GM21825 (cell line): ENCODE data around the gene MRPL50.

Experiments used
- ATAC-seq: cut with Tn5 transposase; IDR thresholded peaks from one replicate; pipeline ENCODE4 v1.9.1; 2021; ENCODE audit warnings: mild to moderate bottlenecking, moderate library complexity; ENCODE audit not compliant: unreplicated experiment

MRPL50 gene

DNA sequence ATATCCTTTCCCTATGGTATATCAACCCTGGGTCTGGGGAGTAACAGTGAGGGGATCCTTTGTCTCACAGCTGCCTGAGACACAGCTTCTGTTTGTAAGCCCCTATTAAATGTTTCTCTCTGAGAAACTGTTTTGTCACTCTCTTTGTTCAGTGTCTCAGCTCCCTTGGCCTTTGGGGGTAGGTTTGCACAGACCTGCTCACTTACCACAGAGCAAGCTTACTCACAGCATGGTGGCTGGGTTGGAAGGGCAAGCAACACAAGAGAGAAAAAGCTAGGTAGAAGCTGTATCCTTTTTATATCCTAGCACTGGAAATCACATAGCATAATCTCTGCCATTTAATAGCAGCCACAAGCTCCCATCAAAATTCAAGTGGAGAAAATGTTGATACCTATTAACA is 18.1 kb downstream of the MRPL50 start:
- no peak for ATAC-seq

DNA sequence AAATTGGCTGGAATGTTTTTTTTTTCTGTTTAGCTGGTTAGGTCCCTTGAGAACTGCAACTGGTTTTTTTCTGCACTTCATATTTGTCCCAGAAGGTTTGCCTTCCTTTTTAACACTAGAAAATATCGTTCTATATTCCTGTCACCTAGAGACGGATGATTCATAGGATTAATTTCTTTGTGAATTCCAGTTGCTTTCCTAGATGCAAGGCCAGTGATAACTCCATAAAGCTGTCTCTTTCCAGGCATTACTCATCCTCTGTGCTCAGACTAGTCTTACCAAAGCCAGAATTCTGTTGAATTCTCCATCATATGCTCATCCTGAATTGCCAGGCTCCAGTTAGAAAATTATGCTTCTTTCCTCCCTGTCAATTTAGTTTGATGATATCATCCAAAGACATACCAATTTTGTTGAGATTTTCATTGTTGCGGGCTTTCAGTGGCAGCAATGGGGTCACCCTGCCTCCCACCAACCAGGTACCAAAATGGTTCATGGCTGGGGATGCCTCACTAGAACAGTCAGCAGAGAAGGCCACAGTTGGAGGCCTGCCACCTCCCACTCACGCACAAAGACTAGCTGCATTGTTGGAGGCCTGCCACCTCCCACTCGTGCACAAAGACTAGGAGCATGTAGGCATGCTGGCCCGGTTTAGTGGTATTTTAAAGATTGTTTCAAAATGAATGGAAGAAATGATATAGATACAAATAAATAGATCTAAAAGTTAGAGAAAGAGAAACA is 22.1 kb downstream of the MRPL50 start:
- no peak for ATAC-seq

DNA sequence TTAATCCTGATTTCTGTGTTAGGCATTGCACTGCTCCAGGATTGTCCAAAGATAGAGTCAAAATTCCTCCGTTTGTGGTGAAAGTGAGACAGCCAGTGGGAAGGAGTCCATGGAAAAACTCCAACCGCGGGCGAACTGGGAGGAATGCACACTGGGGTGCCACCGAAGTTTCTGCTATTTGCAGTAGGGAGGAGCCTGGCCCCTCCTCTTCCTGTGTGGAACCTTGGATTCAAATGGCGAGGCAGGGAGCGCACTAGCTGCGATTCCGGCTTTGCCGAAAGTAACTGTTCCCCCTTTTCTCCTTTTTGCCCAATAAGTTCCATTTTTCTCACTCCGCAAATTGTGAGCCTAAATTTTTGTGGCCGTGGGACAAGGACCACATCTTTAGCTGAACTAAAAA is 22.9 kb downstream of the MRPL50 start:
- ATAC-seq = no peak

DNA sequence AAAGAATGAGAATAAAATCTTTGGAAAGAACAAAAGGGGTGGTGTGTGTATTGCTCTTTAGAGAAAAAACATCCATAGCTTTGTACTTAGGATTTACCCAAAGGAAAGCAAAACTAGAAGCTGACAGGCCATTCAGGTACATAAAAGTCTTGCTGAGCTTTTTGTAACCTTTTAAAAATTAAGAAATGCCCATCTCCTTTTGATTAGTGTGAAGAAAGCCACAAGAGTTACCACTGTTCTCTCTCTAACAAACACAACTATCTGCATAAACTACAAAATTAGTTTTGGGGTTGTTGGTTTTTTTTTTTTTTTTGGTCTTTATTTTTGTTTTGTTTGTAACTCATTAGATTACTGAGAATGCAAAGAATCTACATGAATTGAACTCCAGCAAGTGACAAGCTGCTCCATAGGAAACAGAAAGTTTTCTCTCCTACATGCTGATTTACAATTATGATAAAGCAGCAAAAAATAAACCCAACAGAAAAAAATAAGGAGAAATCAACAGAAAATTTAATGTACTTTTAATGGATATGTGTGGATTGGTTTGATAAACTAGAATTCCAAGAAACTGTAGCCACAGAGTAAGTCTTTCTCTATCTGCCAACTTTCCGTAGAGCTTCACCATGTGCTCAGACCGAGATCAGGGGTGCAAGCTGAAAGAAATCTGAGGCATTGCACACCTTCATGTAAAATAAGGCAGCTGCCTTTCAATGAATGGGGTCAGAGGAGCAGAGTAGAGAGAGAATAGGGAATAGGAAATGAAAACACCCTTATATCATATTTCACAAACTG is 25.9 kb downstream of the MRPL50 start:
- ATAC-seq = no peak

DNA sequence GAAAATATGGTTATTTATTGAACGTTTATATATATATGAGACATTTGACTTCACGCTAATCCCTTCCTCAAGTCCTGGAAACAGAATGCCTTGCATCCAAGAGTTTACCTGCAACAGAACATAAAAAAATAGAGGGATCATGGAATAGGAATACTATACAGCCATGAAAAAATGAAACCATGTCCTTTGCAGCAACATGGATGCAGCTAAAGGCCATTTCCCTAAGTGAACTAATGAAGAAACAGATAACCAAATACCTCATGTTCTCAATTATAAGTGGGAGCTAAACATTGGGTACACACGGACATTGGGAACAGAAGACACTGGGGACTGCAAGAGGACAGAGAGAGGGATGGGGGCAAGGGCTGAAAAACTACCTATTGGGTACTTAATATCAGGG is 26.6 kb downstream of the MRPL50 start:
- ATAC-seq = no peak

DNA sequence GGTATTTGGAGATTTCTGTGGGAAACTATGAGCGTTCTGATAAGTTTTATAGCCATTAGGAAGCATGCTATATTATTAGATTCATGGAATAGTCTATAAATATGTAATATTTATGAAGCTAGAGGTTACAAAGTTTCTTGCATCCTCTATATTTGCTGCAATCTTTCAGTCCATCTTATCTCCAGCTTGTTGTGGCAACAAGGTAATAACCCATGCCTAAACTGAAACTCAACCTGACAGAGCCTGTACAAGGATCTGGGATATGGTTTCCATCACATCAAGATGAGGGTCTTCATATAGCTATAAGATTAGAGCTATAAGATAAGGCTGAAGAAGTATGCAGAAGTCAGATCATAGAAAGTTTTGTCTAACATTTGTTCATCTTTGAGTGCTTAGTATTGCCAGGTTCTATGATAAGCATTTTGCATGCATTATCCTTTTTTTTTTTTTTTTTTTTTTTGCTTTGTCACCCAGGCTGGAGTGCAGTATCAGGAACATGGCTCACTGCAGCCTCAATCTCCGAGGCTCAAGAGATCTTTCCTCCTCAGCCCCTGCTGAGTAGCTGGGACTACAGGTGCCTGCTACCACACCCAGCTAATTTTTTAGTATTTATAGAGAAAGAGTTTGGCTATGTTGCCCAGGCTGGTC is 28.4 kb downstream of the MRPL50 start:
- ATAC-seq = no peak

DNA sequence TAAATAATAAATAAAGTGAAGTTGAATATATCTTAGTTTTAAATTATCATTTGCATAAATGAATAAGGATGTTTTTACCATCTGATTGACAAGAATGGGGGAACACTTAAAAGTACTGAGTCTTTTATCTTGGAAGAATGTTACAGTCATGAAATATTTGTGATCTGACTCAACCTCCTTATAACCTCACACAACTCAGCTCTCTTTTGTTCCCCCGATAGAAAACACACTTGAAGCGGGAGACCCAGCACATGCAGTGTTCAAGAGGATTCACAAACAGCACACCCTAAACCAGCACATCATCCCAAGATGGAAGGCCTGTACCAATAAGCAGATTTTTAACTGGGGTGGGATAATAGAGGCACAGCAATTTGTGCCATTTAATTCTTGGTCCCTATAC is 29.1 kb downstream of the MRPL50 start:
- ATAC-seq = no peak

DNA sequence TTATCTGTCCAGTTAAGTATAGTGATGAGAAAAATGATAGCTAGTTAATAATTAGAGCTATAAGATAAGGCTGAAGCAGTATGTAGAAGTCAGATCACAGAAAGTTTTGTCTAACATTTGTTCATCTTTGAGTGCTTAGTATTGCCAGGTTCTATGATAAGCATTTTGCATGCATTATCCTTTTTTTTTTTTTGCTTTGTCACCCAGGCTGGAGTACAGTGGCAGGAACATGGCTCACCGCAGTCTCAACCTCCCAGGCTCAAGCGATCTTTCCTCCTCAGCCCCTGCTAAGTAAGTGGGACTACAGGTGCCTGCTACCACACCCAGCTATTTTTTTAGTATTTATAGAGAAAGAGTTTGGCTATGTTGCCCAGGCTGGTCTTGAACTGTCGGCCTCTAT is 31.1 kb downstream of the MRPL50 start:
- ATAC-seq = no peak

DNA sequence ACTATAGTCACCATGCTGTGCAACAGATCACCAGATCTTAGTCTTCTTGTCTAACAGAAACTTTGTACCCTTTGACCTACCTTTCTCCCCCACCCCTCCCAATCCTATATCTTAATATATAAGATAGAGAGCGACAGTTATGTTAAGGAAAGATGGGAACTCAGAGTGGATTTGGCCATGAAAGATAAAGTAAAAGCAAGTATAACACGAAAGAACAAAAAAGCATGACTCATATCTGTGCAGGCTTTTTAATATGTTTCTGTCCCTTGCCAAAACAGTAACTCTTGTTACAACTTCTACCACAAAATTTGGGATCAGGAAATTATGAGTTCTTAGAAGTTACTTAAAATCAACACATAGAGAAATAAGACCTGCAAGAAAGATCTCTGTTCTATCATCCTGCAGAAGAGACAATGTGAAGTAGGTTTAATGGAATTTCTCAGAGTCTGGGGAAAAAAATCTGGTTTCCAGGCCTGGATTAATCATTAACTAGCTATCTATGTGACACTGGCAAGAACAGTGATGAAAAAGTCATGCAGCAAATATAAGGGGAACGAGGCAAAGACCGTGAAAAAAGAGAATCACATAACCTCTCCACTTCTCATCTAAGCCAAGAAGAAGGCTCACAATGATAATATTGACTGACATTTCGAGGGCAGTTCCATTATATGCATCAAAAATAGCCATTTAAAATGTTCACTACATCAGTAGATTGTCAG is 32.2 kb downstream of the MRPL50 start:
- ATAC-seq = no peak

DNA sequence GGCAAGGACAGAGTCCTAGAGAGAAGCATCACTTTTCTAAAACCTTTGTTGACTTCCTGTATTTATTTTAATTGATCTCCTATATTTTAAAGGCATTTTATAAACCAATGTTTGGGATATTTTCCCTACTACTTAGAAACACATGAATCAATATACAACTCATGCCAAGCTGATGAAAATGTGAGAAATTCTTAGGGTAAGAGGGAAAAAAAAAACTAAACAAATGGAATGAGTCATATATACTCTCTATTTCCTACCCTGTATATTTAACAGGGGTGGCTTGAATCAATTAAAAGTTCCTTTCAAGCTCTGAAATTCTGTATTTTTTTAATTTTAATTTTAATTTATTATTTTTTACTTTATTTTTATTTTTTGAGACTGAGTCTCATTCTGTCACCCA is 33.2 kb downstream of the MRPL50 start:
- ATAC-seq = no peak

DNA sequence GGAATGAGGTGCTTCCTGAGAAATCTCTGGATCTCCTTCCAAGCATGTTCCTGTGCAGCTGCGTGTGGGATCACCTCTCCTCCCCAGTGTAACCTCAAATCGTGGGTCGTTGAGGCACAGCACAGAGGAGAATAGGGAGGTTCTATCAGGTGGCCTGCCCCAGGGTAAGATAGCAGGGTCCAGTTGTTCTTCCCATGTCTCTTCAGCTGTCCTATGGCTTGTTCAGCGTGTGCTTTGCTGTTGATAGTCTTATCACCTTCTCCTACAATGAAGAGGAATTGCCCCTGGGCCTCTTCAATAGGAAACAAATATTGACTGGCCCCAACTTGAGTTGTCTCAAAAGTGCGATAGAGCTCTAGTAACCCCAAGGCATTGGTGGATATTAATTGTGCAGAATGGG is 36.0 kb downstream of the MRPL50 start:
- no peak for ATAC-seq

DNA sequence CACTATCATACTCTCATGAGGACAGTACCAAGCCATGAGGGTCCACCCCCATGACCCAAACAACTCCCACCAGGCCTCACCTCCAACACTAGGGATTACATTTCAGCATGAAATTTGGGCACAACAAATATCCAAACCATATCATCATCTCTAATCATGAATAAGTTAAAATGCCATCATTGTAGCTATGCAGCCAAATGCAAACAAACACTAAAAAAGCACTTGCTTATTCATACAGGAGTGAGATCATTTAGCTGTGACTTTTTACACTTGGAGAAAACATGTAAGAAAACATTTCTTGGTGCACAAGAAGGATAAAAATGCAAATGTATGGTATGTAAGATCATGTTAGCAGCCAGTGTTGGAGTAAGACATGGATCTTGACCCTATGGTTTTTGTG is 37.8 kb downstream of the MRPL50 start:
- ATAC-seq = no peak

DNA sequence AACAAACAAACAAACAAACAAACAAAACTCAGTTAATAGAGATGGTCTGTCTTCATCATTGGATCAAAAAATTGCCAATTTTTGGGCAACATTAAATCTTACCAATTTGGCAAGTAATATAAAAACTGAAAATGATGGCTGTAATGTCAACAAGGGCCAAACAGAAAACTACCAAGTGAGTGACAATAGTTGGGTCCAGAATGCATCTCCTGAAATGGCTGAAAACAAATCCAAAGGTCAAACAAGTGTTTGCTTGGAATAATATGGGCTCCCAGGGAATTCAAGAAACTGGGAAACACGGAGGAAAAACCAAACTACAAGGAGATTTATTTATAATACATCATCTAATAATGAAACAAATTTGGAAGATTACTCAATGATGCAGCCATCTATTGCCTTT is 38.7 kb downstream of the MRPL50 start:
- no peak for ATAC-seq

DNA sequence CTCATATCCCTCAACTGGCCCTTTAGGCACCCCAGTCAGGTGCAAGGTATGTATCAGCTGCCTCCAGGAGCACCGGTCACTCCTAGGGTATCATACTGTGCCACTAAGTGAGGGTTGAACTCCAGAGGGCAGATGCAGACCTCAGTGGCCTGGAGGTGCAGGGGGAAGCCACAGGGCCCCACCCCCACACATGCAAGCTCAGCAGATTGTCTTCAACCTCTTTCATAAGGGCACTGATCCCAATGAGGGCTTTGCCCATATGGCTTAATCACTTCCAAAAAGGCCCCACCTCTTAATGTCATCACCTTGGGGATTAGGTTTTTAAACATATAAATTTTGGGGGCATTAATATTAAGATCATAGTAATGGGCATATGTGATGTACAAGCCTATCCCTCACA is 41.8 kb downstream of the MRPL50 start:
- no peak for ATAC-seq

DNA sequence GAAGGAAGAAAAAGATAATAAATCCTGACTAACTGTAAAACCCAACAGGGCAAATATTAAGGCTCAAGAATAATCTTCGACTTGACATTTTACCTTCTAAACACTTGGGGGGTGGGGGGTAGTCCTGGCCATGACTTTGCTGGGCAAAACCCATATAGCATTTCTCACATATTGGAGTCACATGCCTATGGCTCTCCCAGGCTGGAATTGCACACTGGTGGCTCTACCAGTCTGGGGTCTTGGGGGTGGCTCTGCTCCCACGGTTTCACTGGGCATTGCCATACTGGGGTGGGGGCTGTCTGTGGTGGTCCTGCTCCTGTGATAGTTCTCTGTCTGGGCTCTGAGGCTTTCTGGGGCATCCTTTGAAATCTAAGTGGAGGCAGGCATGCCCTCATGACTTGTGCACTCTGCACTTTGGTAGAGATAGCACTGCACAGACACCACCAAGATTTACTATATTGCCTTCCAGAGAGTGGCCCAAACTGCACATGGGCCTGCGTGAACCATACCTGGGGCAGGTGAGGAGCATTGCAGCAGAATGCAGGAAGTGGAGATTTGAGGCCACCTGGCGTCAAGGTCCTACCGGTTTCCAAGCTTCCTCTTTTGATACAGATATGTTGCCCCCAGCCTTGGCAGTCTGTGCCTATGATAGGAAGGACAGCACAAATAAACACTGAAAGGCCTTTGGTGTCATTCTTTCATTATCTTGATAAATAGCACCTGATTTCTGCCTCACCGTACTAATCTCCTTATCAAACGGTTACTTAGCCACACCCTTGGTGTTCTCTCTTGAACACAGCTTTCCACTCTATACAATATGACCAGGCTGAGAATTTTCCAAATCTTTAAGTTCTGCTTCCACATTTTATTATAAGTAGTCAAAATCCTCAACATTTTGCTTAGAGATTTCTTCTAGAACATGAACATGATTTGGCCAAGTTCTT is 43.4 kb downstream of the MRPL50 start:
- no peak for ATAC-seq

DNA sequence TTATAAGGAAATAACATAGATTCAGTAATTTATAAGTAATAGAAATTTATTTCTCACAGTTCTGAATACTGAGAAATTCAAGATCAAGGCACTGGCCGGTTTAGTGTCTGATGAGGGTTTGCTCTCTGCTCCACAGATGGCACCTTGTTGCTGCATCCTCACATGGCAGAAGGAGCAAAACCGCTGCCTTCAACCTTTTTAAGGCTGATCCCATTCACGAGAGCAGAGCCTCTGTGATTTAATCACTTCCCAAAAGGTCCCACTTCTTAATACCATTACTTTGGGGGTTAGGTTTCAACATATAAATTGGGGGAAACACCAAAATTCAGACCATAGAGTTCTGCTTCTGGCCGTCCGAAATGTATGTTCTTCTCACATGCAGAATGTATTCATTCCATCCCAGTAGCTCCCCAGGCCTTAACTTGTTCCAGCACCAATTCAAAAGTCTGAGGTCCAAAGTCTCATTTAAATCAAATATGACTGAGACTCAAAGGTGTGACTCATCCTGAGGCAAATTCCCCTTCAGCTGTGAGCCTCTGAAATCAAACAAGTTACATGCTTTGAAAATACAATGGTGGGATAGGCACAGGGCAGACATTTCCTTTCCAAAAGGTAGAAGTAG is 44.2 kb downstream of the MRPL50 start:
- ATAC-seq = no peak

DNA sequence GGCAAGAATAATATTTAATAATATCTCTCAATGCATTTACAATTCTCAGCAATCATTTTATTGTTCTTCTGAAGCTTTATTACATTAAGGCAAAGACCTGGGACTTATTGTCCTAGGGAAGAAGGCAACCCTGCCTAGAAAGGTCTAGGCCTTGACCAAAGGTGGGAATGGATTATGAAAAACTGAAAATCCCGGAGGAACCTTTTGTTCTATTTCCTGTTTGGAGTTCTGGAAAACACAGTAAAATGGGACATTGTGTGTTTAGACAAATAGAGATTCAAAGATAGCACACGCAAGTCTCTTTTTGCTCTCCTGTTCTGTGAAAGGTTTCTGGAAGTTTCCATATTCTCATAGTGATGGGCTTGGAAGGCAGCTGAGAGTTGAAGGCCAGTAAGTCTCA is 44.7 kb downstream of the MRPL50 start:
- no peak for ATAC-seq

DNA sequence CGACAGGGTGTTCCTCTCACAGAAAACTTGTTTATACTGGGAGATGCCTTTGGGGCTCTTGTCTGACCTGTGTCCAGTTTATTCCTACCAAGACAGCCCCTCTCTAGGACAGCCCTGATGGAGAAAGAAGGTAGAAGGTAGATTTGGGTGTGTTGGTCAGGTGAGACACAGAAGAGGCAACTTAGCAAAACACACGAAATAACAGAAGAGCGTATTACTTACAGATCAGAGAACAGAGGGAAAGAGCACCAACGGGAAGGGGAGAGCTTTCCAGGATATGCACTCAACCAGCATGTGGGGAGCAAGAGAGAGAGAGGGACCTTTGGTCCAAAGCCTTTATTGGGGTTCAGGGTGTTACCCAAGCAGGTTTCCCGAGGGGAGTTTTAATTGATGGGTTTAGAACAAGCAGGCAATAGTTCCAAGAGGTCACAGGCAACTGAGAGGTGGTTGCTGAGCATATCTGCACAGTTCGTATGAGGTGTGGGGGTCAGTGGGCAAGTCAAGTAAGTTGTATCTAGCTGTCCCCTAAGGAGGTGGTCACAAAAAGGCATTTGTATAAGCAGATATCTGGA is 45.4 kb downstream of the MRPL50 start:
- no peak for ATAC-seq

DNA sequence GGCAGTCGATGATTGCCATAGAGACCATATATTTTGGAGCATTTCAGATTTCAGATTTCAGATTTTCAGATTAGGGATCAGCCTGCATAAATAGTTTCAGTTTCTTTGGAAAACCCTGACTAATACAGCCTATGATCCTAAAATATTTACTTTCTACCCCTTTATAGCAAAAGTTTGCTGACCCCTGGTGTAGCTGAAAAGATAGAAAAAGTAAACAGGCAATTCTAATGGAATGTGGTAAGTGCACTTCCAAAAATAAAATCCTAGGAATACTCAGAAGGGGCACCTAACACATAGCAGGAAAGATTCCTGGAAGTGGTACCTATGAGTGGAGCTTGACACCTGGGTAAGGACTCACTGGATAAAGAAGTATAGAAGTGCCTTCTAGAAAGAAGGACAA is 48.1 kb downstream of the MRPL50 start:
- no peak for ATAC-seq

DNA sequence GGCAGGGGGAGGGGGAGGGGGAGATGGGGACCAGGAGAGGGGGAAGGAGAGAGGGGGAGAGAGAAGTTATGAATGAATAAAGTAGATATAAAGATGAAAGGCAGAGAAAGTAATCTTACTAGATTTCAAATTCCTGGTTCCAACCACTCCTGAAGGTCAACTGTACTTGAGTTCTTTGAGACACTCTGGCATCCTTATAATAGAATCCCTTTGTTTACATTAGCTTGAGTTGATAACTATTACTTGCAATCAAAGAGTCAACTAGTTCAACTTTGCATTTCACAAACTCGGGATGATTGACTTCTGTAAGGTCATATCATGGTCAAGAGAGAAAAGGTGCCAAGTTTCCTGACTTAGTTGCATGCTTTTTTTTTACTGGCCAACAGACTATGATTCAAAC is 55.8 kb downstream of the MRPL50 start:
- ATAC-seq = no peak
